HEK293 (cell line): ENCODE results near the gene DPY30.

Source experiments
- CTCF ChIP-seq: fragments of 450-650 bp; formaldehyde crosslinking; IDR thresholded peaks from 2 replicates; pipeline ENCODE4 v1.5.1; 2016; ENCODE audit warnings: missing biosample characterization, missing genetic modification characterization
- SALL2 ChIP-seq: fragments of 450-650 bp; formaldehyde crosslinking; IDR thresholded peaks from 2 replicates; pipeline ENCODE4 v1.5.0; 2017; ENCODE audit warnings: missing biosample characterization, mild to moderate bottlenecking, missing genetic modification characterization, borderline replicate concordance
- YY1 ChIP-seq: fragments of 450-650 bp; formaldehyde crosslinking; IDR thresholded peaks from 2 replicates; pipeline ENCODE4 v1.5.1; 2018; ENCODE audit warnings: missing biosample characterization, missing genetic modification characterization
- ZNF10 ChIP-seq: fragments of 450-650 bp; formaldehyde crosslinking; IDR thresholded peaks from 2 replicates; pipeline ENCODE4 v1.5.1; 2017; ENCODE audit warnings: missing biosample characterization, missing genetic modification characterization
- ZNF155 ChIP-seq: fragments of 450-650 bp; formaldehyde crosslinking; IDR thresholded peaks from 2 replicates; pipeline ENCODE4 v1.5.1; 2016; ENCODE audit warnings: missing biosample characterization, missing genetic modification characterization
- ZNF280C ChIP-seq: fragments of 450-650 bp; formaldehyde crosslinking; IDR thresholded peaks from 2 replicates; pipeline ENCODE4 v1.5.1; 2016; ENCODE audit warnings: missing biosample characterization, missing genetic modification characterization
- ZNF580 ChIP-seq: fragments of 450-650 bp; formaldehyde crosslinking; IDR thresholded peaks from 2 replicates; pipeline ENCODE4 v1.5.1; 2016; ENCODE audit warnings: missing biosample characterization, missing genetic modification characterization
- TF ChIP-seq, protein P1 (sequence below): fragments of 450-650 bp; formaldehyde crosslinking; IDR thresholded peaks from 2 replicates; pipeline ENCODE4 v1.5.1; 2016; ENCODE audit warnings: missing biosample characterization, missing genetic modification characterization
- TF ChIP-seq, protein P2 (sequence below): fragments of 450-650 bp; formaldehyde crosslinking; IDR thresholded peaks from 2 replicates; pipeline ENCODE4 v1.5.1; 2016; ENCODE audit warnings: missing biosample characterization, missing genetic modification characterization

DNA sequence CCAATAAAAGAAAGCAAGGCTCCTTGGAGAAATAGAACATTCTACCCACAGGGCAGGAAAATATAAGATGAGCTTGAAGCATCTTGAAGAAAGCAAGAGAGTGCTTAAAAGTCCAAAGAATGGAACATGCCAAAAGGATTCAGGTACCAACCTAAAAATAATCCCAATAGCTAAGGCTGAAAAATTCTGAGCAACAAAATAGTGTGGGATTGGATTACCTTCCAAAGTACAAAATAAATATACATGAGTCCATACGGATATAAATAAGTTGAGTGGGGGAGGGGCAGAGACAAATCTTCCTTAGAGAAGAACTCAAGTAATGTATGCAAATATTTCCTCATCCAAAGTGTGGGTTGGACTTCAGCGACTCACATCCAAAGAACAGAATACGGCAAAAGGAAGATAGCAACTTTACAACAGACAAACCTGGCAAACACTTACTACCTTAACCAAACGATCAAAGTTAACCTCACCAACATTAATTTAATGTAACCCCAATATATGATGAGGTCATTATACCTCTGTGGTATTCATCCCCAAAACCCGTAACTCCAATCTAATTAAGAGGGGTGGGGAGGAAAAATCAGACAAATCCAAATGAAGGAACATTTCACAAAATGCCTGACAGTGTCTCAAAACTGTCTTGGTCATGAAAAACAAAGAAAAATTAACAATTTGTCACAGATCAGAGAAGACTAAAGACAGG is 55.7 kb downstream of the DPY30 start:
- TF ChIP-seq ZNF580 (tag by site-specific recombination): no peak
- TF ChIP-seq, protein P1, sequence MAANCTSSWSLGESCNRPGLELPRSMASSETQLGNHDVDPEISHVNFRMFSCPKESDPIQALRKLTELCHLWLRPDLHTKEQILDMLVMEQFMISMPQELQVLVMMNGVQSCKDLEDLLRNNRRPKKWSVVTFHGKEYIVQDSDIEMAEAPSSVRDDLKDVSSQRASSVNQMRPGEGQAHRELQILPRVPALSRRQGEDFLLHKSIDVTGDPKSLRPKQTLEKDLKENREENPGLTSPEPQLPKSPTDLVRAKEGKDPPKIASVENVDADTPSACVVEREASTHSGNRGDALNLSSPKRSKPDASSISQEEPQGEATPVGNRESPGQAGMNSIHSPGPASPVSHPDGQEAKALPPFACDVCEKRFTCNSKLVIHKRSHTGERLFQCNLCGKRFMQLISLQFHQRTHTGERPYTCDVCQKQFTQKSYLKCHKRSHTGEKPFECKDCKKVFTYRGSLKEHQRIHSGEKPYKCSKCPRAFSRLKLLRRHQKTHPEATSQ (tag by site-specific recombination): no peak
- TF ChIP-seq YY1 (tag by site-specific recombination): no peak
- TF ChIP-seq, protein P2, sequence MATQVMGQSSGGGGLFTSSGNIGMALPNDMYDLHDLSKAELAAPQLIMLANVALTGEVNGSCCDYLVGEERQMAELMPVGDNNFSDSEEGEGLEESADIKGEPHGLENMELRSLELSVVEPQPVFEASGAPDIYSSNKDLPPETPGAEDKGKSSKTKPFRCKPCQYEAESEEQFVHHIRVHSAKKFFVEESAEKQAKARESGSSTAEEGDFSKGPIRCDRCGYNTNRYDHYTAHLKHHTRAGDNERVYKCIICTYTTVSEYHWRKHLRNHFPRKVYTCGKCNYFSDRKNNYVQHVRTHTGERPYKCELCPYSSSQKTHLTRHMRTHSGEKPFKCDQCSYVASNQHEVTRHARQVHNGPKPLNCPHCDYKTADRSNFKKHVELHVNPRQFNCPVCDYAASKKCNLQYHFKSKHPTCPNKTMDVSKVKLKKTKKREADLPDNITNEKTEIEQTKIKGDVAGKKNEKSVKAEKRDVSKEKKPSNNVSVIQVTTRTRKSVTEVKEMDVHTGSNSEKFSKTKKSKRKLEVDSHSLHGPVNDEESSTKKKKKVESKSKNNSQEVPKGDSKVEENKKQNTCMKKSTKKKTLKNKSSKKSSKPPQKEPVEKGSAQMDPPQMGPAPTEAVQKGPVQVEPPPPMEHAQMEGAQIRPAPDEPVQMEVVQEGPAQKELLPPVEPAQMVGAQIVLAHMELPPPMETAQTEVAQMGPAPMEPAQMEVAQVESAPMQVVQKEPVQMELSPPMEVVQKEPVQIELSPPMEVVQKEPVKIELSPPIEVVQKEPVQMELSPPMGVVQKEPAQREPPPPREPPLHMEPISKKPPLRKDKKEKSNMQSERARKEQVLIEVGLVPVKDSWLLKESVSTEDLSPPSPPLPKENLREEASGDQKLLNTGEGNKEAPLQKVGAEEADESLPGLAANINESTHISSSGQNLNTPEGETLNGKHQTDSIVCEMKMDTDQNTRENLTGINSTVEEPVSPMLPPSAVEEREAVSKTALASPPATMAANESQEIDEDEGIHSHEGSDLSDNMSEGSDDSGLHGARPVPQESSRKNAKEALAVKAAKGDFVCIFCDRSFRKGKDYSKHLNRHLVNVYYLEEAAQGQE (tag by site-specific recombination): no peak
- no peak for TF ChIP-seq ZNF10
- TF ChIP-seq CTCF (tag by site-specific recombination): no peak
- TF ChIP-seq ZNF155 (tag by site-specific recombination): no peak
- no peak for TF ChIP-seq ZNF280C
- no peak for TF ChIP-seq SALL2 (tag by site-specific recombination)
